ENCODE data around the gene EEFSEC. TPM values are rescaled to one million over a fixed set of nuclear protein-coding genes. Genes with fewer than 3 reads are reported as not detected.

Gene EEFSEC
- total and polyA plus RNA-seq, 8 donors = 5.9 to 9.8 (median 7.4) TPM

DNA sequence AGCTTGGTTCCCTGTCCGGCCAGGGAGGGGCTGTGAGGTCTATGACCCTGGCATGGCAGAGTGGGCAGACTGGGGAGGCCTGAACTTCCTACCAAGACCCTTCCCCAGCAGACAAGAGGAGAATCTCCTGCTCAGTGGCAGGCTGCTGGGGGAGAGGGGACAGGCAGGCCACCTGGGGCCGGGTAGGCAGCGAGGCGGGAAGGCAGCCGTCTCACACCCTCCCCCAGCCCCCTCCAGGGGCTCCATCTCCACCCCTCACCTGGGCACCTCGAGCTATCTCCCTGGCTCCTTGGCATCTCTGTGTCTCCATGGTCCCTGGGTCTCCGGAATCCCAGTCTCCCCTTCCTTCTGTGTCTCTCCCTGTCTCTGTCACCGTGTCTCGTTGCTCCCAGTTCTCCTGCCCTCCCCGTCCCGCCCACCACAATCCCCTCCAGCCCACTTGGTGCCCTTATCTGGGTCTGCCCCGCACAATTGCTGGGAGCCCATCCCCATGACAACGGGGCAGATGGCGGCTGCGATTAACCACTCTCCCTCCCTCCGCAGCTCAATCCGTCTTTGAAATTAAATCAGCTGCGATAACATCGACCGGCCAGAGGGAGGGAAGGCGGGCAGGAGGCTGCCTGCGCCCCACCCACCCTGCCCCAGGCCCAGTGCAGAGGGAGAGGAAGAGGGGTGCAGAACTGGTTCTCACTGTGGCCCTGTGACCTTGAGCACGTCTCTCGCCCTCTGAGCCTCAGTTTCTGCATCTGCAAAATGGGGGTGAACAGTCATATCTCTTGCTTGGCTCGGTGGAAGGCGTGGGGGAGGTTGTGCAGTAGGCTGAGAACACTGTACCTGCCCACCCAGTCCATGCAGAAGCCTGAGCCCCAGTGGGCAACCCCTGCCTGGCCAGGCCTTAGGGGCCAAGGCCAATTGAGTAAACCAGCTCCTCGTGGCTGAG lies 303.8 kb downstream of the EEFSEC start:
- intact Hi-C loops (cut with DNase I) = no loop called here
- Histone ChIP-seq H3K4me3 (no peak overlapping the region), H3K4me1 (no peaks in the 10 kb centered on the region), H3K9me3 (no peaks in the 10 kb centered on the region), H3K36me3 (no peaks in the 10 kb centered on the region), H3K27me3 (no peaks in the 10 kb centered on the region), H3K27ac (no peak overlapping the region)
- ATAC-seq (no peak), FAIRE-seq (no peak), DNase-seq (no peak)
- 53 to 60% methylated on average over 24 to 27 of the region's 27 CpGs for WGBS, 2 donors
- TF ChIP-seq, protein P1, sequence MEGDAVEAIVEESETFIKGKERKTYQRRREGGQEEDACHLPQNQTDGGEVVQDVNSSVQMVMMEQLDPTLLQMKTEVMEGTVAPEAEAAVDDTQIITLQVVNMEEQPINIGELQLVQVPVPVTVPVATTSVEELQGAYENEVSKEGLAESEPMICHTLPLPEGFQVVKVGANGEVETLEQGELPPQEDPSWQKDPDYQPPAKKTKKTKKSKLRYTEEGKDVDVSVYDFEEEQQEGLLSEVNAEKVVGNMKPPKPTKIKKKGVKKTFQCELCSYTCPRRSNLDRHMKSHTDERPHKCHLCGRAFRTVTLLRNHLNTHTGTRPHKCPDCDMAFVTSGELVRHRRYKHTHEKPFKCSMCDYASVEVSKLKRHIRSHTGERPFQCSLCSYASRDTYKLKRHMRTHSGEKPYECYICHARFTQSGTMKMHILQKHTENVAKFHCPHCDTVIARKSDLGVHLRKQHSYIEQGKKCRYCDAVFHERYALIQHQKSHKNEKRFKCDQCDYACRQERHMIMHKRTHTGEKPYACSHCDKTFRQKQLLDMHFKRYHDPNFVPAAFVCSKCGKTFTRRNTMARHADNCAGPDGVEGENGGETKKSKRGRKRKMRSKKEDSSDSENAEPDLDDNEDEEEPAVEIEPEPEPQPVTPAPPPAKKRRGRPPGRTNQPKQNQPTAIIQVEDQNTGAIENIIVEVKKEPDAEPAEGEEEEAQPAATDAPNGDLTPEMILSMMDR (IDR thresholded peaks at IDR 0.05) = no peak

DNA sequence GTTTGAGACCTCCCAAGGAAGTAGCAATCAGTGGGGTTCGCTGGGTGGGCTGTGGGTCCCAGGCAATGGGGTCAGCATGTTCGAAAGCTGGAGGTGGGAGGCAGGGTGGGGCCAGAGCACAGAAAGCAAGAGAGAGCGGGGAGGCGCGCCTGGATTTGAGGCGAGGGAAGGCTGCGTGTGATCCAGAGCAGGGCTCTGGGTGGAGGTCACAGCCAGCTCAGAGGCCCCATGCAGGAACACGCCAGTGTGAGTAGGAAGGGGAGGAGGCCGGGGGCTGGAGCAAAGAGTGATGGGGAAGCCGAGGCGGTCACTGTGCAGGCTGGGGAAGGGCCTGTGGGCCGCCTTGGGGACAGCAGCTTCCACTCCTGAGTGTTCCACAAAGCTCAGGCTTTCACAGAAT lies 304.7 kb downstream of the EEFSEC start:
- no peaks in the 10 kb centered on the region for H3K9me3 ChIP-seq
- intact Hi-C loops (cut with DNase I) = no loop called here
- FAIRE-seq = no peak
- 84 to 93% methylated on average over 12 of the region's 12 CpGs for WGBS, 2 donors
- ATAC-seq = no peak
- no peak for DNase-seq
- TF ChIP-seq, protein P1 (IDR thresholded peaks at IDR 0.05) = no peak
- no peaks in the 10 kb centered on the region for H3K36me3 ChIP-seq
- no peaks in the 10 kb centered on the region for H3K27me3 ChIP-seq
- H3K4me3 ChIP-seq = no peak overlapping the region
- no peak overlapping the region for H3K27ac ChIP-seq
- no peaks in the 10 kb centered on the region for H3K4me1 ChIP-seq

Other genes with a start within 250 kb of the EEFSEC start
- 1 to 10 TPM; 1.2 to 2.9 (median 1.6) TPM for gene KBTBD12, start 238.2 kb upstream of the EEFSEC start, total RNA-seq
- 1 to 10 TPM in 1 of 2 donors, under 1 TPM in 1; 0.68 to 3.7 TPM for gene KBTBD12, start 238.2 kb upstream of the EEFSEC start, polyA plus RNA-seq
- 100 to 1,000 TPM; 197 to 245 (median 222) TPM for gene SEC61A1, start 101.0 kb upstream of the EEFSEC start, total RNA-seq
- 100 to 1,000 TPM; 193 to 214 TPM for gene SEC61A1, start 101.0 kb upstream of the EEFSEC start, polyA plus RNA-seq
- gene RUVBL1, start 29.7 kb upstream of the EEFSEC start, total RNA-seq = 10 to 100 TPM in 3 of 6 donors, 1 to 10 TPM in 3; 3.7 to 13.3 (median 10.0) TPM
- 10 to 100 TPM in 1 of 2 donors, 1 to 10 TPM in 1; 7.6 to 12.6 TPM for gene RUVBL1, start 29.7 kb upstream of the EEFSEC start, polyA plus RNA-seq

Data from pancreas (tissue), 10 donors.